8988T (cell line): ENCODE measurements around the gene JUP.
"Not testable (repeated sequence)": the region's sequence is repeated elsewhere in the genome, so short reads cannot be mapped to it uniquely, and the experiment has no call there.

Experiments used
- DNase-seq: peaks from one replicate; pipeline ENCODE4 v3.0.0; 2011

The JUP gene

DNA sequence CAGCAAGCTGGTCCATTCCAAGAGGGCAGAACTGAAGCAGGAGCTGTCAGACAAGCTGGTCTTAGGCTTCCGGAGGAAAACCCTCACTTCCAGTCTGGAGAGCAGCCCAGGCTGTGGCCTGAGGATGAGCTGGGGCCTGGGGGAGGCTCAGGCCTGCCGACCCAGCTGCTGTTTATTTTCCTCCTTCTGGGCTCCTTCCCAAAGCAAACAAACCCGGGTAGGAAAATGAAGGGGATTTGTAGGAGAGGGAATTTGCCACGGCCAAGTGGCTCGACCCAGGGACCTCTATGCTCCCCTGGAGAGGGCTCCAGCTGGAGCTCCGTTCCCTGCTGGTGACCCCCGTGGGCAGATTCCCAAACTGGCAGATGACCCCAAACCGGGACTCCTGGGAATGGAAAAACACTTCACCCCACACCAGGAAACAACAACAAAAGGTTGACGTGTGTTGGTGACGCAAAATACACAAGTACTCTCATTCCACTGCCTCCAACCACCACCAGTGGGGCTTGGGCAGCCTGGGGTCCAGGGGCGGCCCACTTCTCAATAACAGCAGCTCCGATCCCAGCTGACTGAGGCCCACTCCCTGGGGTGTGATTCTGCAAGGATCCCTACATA is 8.8 kb downstream of the JUP start:
- DNase-seq: no peak

DNA sequence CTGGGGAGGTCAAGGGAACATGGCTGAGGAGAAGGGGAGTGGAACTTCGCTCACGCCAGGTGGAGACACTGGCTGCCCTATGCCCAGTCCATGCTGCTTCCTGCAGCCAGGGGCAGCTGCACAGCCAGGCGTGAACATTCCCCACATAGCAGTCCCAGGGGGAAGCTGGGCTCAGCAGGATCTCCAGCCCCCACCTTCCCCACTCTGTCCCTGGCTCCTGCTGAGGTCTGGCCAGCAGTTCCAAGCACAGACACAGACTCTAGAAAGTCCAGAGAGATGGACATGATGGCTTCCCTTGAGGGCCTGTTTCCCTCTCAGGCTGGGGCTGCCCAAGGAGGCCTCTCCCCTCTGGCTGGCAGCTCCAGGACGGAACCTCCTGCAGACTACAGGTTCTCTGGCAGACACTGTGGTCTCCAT is 9.3 kb downstream of the JUP start:
- DNase-seq: no peak

DNA sequence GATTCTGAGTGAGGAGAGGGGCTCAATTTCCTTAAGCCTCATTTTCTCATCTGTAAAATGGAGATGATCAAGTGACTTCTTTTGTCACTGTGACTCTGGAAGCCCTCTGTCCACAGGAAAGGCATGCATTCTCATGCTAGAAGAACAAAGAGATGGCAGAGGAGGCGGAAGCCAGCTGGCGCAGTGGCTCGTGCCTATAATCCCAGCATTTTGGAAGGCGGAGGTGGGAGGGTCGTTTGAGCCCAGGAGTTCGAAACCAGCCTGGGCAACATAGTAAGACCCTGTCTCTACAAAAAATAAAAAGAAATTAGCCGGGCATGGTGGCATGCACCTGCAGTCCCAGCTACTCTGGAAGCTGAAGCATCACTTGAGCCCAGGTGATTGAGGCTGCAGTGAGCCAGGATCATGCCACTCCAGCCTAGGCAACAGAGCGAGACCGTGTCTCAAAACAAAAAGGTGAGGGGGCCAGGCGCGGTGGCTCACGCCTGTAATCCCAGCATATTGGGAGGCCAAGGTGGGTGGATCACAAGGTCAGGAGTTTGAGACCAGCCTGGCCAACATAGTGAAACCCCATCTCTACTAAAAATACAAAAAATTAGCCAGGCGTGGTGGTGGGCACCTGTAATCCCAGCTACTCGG is 10.1 kb downstream of the JUP start:
- DNase-seq: not testable (repeated sequence)

DNA sequence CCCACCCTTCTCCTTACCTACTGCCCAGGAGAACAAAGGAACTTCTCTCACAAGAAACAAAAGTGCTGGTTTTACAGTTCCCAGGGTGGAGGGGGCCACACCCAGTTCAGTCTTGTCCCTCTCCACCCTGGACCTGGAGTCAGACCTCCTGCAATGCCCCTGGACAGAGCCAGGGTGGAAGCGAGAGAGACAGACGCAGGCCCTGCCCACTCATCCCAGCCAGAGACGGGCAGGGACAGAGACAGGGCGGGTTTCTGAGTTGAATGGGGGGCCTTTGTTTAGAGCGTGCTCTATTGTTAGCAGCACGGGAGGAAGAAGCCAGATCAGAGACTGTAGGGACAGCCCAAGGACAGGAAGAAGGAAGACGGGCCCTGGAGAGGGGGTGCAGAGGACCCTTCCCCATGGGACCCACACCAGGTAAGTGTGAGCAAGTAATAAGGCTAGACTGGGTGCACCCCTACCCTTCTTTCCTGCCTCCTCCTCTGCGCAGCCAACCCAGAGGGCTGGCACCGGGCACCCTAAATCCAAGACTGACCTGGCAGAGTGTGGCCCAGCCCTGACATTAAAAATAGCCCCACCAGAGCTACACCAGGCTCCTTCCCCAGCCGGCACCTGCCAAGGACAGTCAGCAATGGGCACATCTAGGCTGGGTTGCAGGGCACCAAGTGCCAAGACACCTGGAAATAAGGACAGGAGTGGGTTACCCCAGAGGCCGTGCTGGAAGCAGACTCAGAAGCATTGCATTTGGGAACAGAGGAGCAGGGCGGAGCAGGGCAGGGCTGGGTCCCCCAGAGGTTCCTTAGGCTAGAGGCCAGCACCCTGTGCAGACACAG is 10.9 kb downstream of the JUP start:
- DNase-seq: no peak

DNA sequence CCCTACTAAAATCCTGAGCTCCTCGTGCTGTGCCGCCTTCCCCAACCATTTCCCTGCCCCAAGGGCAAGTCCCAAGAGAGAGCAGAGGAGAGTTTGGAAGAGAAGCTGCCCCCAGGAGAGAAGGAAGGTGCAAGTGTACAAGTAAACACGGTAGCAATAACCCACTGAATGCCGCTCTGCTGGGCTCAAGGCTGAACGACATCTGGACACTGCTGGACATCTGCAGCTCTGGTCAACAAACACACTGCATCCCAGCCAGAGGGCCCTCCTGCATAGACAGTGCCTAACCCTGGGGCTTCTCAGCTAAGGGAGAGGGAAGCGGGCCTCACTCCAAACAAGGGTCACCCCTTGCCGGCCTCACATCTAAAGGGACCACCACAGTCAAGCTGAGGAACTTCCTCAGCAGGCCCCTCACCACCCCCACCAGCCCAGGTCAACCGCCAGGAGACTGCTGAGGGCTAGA is 12.7 kb downstream of the JUP start:
- no peak for DNase-seq

DNA sequence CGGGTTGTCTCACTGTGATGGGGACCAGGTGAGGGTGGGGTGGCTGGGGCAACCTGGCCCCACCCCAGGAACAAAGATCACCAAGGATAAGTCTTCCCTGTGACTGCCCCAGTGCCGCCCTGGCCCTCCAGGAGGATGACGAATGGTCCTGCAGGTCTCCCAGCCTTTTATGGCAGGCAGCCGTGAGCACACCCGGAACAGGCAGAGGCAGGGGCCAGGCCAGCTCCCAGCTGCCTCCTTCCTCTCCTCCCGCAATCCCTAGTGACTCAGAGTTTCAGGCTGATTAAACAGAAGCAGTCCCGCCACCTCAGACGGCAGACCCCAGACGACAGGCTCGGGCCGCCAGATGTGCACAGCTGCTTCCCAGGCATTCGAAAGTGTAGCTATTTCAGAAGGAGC is 13.3 kb downstream of the JUP start:
- no peak for DNase-seq

DNA sequence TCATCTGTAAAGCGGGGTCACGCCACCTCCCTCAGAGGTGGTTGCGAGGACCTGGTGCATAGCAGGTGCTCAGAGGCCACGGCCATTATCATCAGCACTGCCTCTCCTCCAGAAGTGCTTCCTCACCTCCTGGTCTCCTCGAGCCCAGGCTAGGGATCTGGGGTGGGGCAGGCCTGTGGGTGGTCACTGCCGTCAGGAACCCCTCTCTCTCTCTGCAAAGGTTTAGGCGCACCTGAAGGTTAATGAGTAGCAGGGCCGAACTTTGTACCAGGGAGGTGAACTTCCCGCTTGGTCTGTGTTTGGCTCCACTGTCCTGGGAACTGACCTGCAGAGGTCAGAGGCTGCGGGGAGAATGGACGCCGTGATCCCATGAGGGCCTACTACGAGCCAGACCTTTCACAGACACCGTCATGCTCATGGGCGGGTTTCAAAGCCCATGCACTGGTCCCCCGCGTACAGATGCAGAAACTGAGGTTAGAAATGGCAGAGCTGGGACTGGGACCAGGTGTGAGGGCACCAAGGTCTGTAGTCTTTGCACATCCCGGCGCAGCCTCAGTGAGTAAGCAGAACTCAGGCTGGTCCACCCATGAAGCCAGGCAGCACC is 13.8 kb downstream of the JUP start:
- DNase-seq: no peak

DNA sequence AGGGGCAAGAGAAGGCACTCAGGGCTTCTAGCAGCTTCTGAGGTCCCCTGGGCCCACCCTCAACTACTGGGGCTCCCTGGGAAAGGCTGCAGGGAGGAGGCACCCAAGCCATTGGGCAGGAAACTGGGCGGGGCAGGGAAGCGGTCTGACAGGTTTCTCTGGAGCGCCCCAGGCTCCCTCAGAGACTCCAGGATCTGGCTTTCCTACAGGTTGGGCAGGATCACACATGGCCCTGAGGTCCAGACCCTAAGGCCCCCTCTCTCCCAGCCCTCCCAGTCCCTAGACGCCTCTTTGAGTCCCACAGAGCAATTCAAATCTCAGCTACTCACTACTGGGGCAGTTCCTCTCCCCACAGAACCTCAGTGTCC is 14.3 kb downstream of the JUP start:
- DNase-seq: no peak

DNA sequence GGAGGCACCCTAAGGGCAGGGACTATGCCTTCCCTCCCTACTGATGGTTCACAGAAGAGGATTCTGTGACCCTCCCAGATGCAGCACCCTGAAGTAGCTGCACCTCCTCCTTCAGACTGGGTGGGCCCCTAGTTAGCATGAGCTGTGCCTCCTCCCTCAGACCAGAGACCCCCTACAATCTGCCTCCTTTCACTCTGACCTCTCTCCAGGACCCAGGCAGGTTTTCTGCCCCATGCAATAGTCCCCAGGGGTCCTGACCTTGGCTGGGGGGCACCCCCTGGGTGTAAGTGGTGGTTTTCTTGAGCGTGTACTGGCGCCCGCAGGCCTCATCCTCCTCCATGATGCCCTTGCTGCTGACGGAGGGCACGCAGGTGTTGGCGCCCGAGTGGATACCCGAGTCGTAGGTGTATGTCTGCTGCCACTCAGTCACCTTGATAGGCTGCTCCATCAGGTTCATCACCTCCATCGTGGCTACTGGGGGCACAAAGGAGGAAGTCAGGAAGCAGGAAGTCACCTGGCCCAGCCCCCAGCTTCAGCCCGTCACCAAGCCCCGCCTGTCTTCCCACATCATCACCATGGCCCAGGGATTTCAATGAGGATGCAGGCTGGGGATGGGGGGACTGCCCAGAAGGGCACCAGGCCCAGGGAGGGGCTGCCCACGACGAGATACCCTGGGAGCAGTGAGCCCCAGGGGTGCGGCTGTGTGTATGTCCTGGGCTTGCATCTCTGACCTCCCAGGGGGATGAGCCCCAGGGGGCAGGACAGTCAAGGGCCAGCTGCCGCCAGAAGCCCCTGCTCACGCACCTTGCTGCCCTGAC is 14.9 kb downstream of the JUP start:
- no peak for DNase-seq

DNA sequence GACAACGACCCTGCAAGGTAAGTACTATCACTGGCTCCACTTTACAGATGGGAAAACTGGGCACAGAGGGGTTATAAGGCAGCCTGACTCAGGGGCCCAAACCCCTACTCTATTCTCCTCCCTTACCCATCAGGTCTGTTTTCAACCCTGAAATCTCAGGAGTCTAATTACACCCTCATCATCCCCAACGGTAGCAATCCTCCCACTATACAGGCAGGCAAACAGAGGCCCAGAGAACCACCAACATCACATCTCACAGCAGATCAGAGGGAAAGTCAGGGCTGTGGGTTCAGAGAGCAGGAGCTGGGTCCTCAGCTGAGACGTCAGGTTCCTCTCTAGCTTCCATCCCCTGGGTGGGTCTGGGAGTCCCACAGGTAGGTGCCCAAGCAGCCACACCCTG is 16.5 kb downstream of the JUP start:
- no peak for DNase-seq

DNA sequence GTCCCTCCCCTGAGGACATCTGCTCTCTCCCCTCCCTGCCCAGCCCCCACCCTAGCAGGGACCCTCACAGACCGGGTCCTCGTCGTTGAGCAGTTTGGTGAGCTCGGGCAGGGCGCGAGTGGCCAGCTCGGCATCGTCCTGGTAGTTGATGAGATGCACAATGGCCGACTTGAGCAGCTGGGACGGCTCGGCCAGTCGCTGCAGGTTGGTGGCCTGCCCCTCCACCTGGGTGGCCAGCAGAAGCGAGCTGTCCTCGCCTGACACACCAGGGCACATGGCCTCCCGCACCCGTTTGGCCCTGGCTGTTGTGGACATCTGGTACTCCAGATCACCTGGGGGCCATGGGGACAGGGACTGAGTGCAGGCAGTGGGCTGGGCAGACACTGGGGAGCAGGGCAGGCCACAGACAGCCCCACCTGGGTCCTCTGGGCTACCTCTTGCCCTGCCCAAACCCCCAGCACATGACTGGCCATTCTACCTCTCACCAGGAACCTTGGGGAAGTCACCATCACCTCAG is 17.1 kb downstream of the JUP start:
- DNase-seq: no peak

DNA sequence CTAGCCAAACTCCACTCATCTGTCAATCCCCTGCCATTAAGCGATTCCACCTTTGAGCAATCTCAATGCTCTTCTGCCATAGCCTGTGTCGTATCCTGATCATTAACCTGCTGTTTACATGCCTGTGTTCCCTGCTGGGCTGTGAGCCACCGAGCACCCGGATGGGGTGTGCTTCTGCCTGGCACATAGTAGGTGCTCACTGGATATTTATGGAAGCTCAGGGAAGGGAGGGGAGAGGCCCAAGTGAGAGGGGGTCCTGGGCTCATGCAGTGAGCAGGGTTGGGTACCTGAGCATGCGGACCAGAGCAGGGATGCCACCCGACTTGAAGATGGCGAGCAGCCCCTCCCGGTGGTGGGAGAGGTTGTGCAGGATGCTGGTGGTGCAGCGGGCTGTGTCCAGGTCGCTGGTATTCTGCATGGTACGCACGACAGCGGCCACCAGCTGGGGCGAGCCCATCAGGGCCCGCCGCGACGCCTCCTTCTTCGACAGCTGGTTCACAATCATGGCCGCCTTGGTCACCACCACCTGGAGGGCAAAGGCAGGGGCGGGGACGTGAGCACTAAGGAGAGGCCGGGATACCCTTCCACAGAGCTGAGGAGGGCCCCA is 17.7 kb downstream of the JUP start:
- no peak for DNase-seq

DNA sequence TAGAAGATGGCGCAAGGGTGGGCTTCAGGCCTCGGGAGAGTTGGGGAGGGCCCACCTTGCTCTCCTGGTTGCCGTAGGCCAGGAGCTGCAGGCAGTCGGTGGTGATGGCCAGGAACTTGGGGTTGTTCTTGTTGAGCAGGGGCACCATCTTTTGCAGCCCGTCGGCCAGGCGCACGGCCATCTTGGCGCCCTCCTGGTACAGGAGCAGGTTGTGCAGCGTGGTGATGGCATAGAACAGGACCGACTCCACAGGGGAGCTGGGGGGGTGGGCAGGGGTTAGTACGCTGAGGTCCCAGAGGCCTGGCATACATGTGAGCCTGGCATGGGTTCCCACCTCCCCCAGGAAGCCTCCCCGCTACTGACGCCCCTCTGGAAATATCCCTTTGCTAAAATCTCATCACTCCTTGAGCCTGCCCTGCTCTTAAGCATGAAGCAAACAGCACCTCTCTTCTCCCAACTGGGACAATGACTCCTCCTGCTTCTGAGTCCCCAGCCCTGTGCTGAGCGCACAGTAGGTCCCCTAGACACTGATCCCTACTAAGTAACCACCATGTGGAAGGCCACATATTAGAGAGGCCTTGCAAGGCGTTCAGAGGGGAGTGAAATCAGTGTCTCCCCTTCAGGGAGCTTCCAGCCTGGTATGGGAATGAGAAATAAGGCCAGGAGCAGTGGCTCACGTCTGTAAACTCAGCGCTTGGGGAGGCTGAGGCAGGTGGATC is 19.0 kb downstream of the JUP start:
- no peak for DNase-seq

DNA sequence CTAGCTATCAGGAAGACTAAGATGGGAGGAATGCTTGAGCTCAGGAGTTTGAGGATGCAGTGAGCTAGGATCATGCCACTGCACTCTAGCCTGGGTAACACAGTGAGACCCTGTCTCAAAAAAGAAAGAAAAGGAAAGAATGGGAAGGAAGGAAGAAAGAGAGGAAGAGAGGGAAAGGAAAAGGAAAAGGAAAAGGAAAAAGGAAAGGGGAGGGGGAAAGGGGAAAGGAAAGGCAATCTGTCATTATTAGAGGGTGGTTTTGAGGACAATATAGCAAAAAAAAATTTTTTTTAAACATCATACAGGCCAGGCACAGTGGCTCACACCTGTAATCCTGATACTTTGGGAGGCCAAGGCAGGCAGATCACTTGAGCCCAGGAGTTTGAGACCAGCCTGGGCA is 20.4 kb downstream of the JUP start:
- DNase-seq: no peak

DNA sequence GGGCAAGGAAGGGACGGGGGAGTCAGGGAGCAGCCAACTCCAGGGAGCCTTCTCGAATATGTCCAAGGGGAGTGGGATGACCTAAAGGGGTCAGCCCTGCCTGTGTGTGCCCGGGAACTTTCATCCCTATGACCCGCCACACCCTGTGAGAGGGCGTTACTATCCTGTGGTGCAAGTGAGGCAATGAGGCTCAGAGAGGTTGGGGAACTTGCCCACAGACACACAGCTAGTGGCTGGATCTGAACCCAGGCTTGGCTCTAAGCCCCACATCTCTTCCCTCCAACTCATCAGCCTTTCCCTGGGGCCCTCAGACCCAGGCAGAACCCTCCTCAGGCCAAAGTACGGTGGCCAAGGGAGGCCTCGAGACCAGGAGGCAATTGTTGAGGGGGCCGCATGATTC is 23.2 kb downstream of the JUP start:
- no peak for DNase-seq

DNA sequence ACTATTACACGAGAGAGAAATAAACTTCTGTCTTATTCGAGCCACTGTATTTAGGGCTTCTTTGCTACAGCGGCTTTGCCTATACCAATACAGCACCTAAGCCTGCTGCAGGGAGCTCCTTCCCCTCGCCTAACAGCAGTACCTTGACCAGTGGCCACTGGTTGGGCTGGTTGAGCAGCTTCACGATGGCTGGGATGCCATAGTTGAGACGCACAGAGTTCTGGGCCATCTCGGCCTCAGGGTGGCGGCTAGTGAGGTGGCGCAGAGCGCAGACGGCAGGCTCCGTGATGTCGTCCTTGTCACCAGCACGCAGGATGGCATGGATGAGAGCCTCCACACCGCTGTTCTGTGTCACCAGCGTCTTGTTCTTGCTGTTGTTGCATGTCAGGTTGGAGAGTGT is 23.7 kb downstream of the JUP start:
- DNase-seq: no peak

DNA sequence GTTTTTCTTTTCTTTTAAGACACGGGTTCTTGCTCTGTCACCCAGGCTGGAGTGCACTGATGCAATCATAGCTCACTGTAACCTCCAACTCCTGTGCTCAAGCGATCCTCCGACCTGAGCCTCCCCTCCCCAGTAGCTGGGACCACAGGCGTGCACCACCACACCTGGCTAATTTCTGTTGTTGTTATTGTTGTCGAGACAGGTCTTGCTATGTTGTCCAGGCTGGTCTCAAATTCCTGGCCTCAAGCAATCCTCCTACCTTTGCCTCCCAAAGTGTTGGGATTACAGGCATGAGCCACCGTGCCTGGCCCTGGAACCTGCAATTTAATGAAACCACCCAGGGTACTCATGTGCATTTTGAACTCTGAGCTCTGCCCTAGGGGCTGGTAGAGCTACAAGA is 24.1 kb downstream of the JUP start:
- DNase-seq: no peak

DNA sequence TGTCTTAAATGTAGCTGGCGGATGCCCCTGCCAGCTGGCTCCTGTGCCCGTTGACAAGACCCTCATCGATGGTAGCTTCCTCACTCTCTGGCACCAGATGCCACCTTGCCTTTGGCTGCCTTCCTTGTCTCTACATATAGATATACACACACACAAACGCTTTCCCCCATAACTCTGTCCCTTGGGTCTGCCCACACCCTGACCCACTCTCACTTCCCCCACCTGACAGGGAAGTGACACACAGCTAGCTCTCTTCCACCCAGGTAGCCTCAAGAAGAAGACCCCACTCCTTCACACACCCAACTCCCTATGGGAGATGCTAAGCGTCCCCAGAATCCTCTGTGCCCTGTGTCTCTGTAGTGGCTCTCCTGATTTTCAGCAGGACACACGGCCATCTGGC is 25.6 kb downstream of the JUP start:
- DNase-seq: no peak

DNA sequence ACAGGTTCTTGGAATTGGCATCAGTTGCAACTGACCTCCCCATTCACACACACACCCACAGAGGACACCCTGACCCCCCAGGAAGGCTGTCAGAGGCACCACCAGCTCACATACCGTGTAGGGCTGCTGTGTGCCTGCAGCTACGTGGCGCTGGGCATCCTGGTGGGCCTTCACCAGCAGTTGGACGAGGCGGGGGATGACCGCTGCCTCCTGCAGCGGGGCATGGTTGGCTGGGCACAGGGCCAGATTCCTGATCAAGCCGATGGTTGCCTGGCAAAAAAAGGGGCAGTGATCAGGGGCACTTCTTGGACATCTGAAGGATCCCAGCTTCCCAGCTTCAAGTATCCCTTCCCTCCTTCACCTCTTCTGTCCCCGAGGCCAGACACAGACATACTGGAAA is 27.9 kb downstream of the JUP start:
- no peak for DNase-seq

DNA sequence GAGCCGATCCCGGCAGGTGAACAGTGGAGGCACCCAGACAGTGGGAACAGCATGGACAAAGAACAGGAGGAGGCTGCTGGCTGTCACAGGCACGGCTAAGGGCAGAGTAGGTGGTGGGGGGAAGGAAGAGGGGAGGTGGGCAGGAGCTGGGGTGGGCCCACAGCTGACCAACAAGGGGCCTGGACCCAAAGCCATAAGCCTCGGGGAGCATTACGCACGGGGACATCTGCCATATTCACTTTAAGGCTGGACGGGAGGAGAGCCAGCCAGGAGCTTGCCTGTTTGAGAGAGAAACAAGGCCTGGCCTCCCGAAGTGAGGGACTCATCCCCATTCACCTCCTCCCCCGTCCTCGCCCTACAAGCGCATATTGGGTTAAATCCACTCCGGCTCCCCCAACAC is 32.4 kb downstream of the JUP start:
- no peak for DNase-seq

DNA sequence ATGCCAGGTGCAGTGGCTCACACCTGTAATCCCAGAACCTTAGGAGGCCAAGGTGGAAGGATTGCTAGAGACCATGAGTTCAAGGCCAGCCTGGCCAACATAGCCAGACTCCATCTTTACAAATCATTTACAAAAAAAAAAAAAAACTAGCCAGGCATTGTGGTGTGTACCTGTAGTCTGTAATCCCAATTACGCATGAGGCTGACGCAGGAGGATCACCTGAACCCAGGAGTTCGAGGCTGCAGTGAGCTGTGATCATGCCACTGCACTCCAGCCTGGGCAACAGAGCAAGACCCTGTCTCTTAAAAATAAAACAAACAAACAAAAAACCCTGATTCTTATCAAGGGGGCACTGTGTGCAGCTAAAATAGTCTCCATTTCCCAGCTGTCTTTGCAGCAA is 35.2 kb downstream of the JUP start:
- no peak for DNase-seq

DNA sequence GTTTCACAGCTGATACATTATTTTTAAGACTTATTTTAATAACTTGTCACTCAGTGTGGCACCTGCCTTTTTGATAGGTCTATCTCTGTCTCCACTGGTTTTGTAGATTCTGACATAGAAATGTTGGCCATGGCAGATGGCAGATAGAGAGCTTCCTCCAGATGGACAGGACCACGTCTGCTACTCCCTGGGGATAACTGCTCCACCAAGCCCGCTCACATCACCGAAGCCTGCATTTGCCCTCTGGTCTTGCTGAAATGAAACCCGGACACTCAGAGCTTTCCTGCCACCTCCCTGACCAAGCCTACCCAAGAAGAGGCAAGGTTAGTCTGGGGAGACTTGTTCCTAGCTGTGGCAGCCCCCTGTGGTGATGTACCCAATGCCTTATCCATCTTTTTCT is 35.6 kb downstream of the JUP start:
- DNase-seq: no peak
